Neural cell (in vitro differentiated cells): Measurements from ENCODE around the gene LIPC. TPM values are rescaled to one million over a fixed set of nuclear protein-coding genes. Genes with fewer than 3 reads are reported as not detected.

ENCODE experiments used
- H2AFZ ChIP-seq: fragments of 200-600, 300-800 bp; sonication (generic), shearing (Covaris generic); 2 replicates; pipeline ENCODE4 v1.6.0; 2014; ENCODE audit warnings: low read depth, mild to moderate bottlenecking, antibody characterized with exemption, low read length, moderate library complexity
- H3F3A ChIP-seq: fragments of 200-600 bp; shearing (Covaris generic); 2 replicates; pipeline ENCODE4 v1.6.1; 2016; ENCODE audit warnings: mild to moderate bottlenecking, moderate library complexity, mixed read lengths, antibody characterized with exemption, low read length; ENCODE audit not compliant: insufficient read depth, poor library complexity, severe bottlenecking
- H3K27ac ChIP-seq: fragments of 200-600, 300-800 bp; sonication (generic), shearing (Covaris generic); 2 replicates; pipeline ENCODE4 v1.5.1; 2014; ENCODE audit warnings: mild to moderate bottlenecking, low read length, moderate library complexity
- H3K27me3 ChIP-seq: fragments of 300-800, 200-600 bp; sonication (generic), shearing (Covaris generic); 2 replicates; pipeline ENCODE4 v1.6.0; 2014; ENCODE audit warnings: mild to moderate bottlenecking, low read depth, low read length, moderate library complexity; ENCODE audit not compliant: insufficient read depth
- H3K36me3 ChIP-seq: fragments of 300-800, 200-600 bp; sonication (generic), shearing (Covaris generic); 2 replicates; pipeline ENCODE4 v1.5.1; 2014; ENCODE audit warnings: mild to moderate bottlenecking, antibody characterized with exemption, low read length, moderate library complexity; ENCODE audit not compliant: insufficient read depth
- H3K4me2 ChIP-seq: fragments of 300-800, 200-600 bp; sonication (generic), shearing (Covaris generic); 2 replicates; pipeline ENCODE4 v1.6.0; 2014; ENCODE audit warnings: mild to moderate bottlenecking, low read length
- H3K4me3 ChIP-seq: fragments of 300-800, 200-600 bp; sonication (generic), shearing (Covaris generic); 2 replicates; pipeline ENCODE4 v1.5.1; 2014; ENCODE audit warnings: mild to moderate bottlenecking, low read length, moderate library complexity
- H3K79me2 ChIP-seq: fragments of 200-600 bp; shearing (Covaris generic); replicated peaks from 2 replicates; pipeline ENCODE4 v1.6.0; 2014; ENCODE audit warnings: mild to moderate bottlenecking, low read length, moderate library complexity; ENCODE audit not compliant: insufficient read depth
- H3K9ac ChIP-seq: fragments of 300-800, 200-600 bp; sonication (generic), shearing (Covaris generic); 2 replicates; pipeline ENCODE4 v1.6.1; 2016; ENCODE audit warnings: mild to moderate bottlenecking, low read length, mixed read lengths
- H3K9me2 ChIP-seq: fragments of 200-600 bp; shearing (Covaris generic); 2 replicates; pipeline ENCODE4 v1.6.1; 2016; ENCODE audit warnings: mild to moderate bottlenecking, low read length, mixed read lengths; ENCODE audit not compliant: insufficient read depth
- H3K9me3 ChIP-seq: fragments of 200-600, 300-800 bp; sonication (generic), shearing (Covaris generic); 2 replicates; pipeline ENCODE4 v1.6.1; 2016; ENCODE audit warnings: mild to moderate bottlenecking, mixed run types, low read length, moderate library complexity, mixed read lengths
- H4K20me1 ChIP-seq: fragments of 200-600 bp; shearing (Covaris generic); 2 replicates; pipeline ENCODE4 v1.6.1; 2016; ENCODE audit warnings: mild to moderate bottlenecking, mixed run types; ENCODE audit not compliant: insufficient read depth
- CTCF ChIP-seq: fragments of 450-650 bp; IDR thresholded peaks from 2 replicates; pipeline ENCODE4 v1.5.1; 2014; ENCODE audit warnings: antibody characterized with exemption, mild to moderate bottlenecking, moderate library complexity; ENCODE audit not compliant: poor library complexity, severe bottlenecking
- EP300 ChIP-seq: fragments of 450-650 bp; conservative IDR thresholded peaks from 2 replicates; pipeline ENCODE4 v1.6.1; 2014; ENCODE audit warnings: antibody characterized with exemption, mild to moderate bottlenecking, moderate library complexity; ENCODE audit not compliant: poor library complexity, severe bottlenecking
- EZH2 ChIP-seq: fragments of 200-600, 300-800 bp; shearing (Covaris generic), sonication (generic); IDR thresholded peaks from 2 replicates; pipeline ENCODE4 v1.6.1; 2014; ENCODE audit warnings: antibody characterized with exemption, low read length, borderline replicate concordance, mild to moderate bottlenecking; ENCODE audit not compliant: insufficient read depth, poor library complexity, severe bottlenecking
- MXI1 ChIP-seq: fragments of 450-650 bp; conservative IDR thresholded peaks from 2 replicates; pipeline ENCODE4 v1.6.1; 2014; ENCODE audit warnings: antibody characterized with exemption, mild to moderate bottlenecking; ENCODE audit not compliant: poor library complexity, severe bottlenecking
- POLR2AphosphoS5 ChIP-seq: IDR thresholded peaks from 2 replicates; pipeline ENCODE4 v1.6.1; 2012
- RAD21 ChIP-seq: fragments of 450-650 bp; conservative IDR thresholded peaks from 2 replicates; pipeline ENCODE4 v1.6.1; 2014; ENCODE audit warnings: antibody characterized with exemption, mild to moderate bottlenecking, moderate library complexity
- REST ChIP-seq: IDR thresholded peaks from 2 replicates; pipeline ENCODE4 v1.6.1; 2012; ENCODE audit warnings: borderline replicate concordance
- SMC3 ChIP-seq: fragments of 450-650 bp; conservative IDR thresholded peaks from 2 replicates; pipeline ENCODE4 v1.6.1; 2014; ENCODE audit warnings: antibody characterized with exemption, mild to moderate bottlenecking, moderate library complexity; ENCODE audit not compliant: poor library complexity
- TAF1 ChIP-seq: IDR thresholded peaks from 2 replicates; pipeline ENCODE4 v1.6.1; 2012; ENCODE audit warnings: low read depth
- polyA plus RNA-seq: library from polyadenylated mRNA; depleted of rRNA; stranded (reverse); fragments of >200 nt; gene quantifications from 2 replicates; pipeline ENCODE4 v1.2.3, GENCODE V29; 2014

The LIPC gene
- polyA plus RNA-seq, 1 donor from 2014 or later = not detected

DNA sequence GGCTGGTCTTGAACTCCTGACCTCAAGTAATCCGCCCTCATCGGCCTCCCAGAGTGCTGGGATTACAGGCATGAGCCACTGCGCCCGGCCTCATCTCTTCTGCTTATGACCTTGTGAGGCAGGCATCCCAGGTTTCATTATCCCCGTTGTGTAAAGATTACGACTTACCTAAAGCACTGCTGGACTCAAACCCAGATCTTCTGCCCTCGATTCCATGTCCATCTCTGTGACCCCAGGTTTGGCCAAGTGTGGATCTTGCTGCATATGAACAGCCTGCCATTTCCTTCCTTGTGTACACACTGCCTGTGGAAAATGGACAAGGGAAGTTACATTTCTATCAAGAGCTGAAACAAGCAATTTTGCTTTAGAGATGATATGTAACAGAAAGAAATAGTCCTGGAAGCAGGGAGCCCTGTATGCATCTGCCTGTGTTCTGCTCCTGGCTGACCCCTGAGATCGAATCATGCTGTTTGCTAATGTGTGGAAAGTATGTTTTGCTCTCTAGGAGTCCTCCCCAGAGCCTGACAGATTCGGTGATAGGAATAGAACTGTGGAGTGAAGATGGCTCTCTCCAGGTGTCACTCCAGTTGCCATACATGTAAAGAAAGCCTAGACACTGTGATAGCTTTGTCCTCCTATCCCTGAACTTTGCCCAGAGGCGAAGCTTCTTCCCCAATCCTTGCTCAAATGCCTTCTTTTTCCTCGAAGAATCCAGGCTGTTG, 11.8 kb upstream of the LIPC start:
- no peaks in the 10 kb centered on the region for H3K36me3 ChIP-seq
- H3K9me3 ChIP-seq = no peaks in the 10 kb centered on the region
- TF ChIP-seq MXI1 (no peak), EP300 (no peak), EZH2 (no peak), SMC3 (no peak), TAF1 (no peak), RAD21 (no peak), CTCF (no peak), POLR2AphosphoS5 (no peak)
- H2AFZ ChIP-seq = no peak overlapping the region
- H3K27ac ChIP-seq = no peak overlapping the region
- H3K9me2 ChIP-seq = no peaks in the 10 kb centered on the region
- no peak overlapping the region for H3K4me2 ChIP-seq
- H3F3A ChIP-seq = no peaks in the 10 kb centered on the region
- no peaks in the 10 kb centered on the region for H3K27me3 ChIP-seq
- H3K4me3 ChIP-seq = no peak overlapping the region
- H4K20me1 ChIP-seq = no peaks in the 10 kb centered on the region
- H3K79me2 ChIP-seq = no peaks in the 10 kb centered on the region
- H3K9ac ChIP-seq = no peak overlapping the region

GRCh38 chr15:58420579-58421043, 11.2 kb upstream of the LIPC start:
- Histone ChIP-seq H3K27me3 (no peaks in the 10 kb centered on the region), H2AFZ (no peak overlapping the region), H4K20me1 (no peaks in the 10 kb centered on the region), H3F3A (no peaks in the 10 kb centered on the region), H3K9me3 (no peaks in the 10 kb centered on the region), H3K9me2 (no peaks in the 10 kb centered on the region), H3K4me3 (no peak overlapping the region), H3K27ac (no peak overlapping the region), H3K9ac (no peak overlapping the region), H3K4me2 (no peak overlapping the region), H3K36me3 (no peaks in the 10 kb centered on the region), H3K79me2 (no peaks in the 10 kb centered on the region)
- no peak for TF ChIP-seq EP300
- no peak for TF ChIP-seq SMC3
- no peak for TF ChIP-seq POLR2AphosphoS5
- no peak for TF ChIP-seq REST
- TF ChIP-seq CTCF = no peak
